PC-9 (cell line): ENCODE results near the gene PCDH9.

Experiments used
- EZH2 ChIP-seq: fragments of 200-600 bp; sonication (generic); IDR thresholded peaks from 2 replicates; pipeline ENCODE4 v1.8.0; 2017; ENCODE audit warnings: antibody characterized with exemption, low read depth
- TF ChIP-seq, protein P1 (sequence below): fragments of 200-600 bp; sonication (generic); conservative IDR thresholded peaks from 2 replicates; pipeline ENCODE4 v1.6.1; 2017; ENCODE audit warnings: mixed run types, antibody characterized with exemption, mild to moderate bottlenecking, moderate library complexity

DNA sequence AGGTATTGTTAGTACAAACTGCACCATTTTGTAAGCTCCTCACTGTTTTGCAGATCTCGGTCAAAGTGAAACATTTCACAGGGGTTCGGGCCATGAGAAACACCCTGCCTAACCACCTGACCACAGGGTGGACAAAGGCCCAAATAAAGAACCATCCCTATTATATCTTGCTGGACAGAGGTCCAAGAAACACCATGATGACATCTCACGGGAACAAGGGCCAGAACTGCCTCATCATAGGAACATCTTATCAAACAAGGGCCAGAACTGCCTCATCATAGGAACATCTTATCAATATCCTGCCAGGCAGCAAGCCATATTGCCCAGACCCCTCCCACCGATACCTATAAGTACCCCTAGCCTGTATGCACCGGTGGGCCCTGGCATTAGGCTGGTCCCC, 99.7 kb downstream of the PCDH9 start:
- TF ChIP-seq, protein P1, sequence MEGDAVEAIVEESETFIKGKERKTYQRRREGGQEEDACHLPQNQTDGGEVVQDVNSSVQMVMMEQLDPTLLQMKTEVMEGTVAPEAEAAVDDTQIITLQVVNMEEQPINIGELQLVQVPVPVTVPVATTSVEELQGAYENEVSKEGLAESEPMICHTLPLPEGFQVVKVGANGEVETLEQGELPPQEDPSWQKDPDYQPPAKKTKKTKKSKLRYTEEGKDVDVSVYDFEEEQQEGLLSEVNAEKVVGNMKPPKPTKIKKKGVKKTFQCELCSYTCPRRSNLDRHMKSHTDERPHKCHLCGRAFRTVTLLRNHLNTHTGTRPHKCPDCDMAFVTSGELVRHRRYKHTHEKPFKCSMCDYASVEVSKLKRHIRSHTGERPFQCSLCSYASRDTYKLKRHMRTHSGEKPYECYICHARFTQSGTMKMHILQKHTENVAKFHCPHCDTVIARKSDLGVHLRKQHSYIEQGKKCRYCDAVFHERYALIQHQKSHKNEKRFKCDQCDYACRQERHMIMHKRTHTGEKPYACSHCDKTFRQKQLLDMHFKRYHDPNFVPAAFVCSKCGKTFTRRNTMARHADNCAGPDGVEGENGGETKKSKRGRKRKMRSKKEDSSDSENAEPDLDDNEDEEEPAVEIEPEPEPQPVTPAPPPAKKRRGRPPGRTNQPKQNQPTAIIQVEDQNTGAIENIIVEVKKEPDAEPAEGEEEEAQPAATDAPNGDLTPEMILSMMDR, result no peak
- no peak for TF ChIP-seq EZH2
